Measurements from ENCODE around the gene PCGF1.

The PCGF1 gene

DNA sequence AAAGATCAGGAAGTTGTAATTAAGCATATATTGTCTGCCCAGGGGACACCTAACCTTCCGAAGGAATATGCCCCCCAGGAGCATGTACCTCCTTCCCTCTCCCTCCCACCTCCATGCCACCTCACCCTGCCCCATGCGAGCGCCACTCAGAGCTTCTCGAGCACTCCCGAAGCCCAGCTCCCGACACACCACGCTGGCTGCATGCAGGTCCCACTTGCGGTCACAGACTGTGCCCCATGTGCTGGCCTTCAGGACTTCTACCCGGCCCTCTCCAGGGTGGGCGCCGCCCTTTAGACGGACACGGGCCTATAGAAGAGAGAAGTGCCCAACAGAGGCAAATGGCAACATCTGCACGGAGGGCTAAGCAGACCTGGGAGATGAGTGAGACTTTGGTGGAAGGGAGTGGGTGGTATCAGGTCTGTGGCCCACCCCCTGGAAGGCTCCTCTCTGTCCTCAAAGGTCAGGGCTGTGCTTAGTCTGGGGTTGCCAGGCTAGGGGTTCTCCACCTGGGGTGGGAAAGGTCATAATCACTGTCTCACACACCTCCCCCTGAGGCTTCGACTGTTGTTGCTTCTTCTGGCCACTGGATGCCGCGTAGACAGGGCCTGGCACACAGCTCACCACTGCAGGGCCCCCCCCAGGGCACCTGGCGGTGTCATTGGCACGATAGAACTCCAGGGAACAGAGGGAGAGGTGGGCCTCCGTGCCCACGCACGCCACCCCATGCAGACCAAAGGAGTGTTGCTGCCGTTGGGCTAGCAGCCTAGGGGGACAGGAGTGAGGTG is 28.9 kb upstream of the PCGF1 start:
- DNase-seq = no peak

DNA sequence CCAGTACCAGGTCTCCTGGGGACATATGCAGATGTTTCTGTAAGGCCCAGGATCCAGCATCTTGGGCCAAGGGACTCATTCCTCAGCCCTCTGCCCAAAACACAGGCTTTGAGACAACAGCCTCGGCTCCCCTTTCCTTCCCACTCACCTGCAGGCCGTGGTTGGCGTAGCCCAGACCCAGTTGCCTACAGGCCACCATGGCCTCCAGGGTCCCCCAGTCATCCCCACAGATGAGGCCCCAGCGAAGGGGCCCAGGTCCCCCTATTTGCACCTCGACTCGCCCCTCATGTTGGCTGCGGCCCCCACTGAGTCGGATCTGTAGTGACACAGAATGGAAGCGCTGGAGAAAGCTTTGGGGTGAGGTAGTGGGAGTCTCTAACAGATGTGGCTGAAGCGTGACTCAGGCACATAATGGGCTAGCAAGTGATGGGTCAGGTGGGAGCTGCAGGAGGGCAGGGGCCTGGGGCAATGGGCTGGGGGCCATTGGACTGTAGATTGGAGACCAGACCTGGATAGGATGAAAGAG is 28.0 kb upstream of the PCGF1 start:
- DNase-seq = no peak

DNA sequence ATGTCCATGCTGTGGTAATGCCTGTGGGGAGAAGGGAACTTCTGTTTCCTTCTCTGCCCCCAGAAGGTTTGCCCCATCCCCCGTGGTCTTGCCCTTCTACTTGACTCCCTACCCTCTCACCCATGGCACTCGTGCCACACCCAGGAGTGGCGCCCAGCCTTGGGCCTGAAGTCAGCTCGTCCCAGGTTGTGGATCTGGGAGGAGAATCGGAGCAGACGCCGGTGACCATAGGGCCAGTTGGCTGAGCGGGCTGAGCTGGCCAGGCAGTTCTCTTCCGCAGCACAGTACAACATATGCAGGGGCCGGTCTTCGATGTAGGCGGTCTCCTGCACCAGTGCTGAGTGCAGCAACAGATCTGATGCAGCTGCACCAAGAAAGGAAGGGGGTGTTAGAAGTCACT is 26.9 kb upstream of the PCGF1 start:
- no peak for DNase-seq

DNA sequence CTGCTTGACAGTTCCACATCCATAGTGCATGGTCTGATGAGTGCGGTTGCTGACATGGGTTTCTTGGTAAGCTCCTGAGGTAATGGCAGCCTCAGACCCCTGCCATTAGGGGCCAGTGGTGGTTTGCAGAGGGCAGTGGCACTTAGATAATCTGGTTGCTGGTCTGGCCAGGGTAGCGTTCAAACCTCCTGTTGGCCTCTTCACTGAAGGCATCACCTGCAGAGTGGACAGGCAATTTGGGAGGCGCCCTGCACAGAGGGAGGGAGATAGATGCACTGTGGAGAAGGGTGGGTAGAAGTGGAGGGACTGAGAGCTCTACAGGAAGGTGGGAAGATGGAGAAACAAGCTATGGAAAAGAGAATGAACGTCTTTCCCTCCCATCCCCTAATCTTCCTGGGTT is 26.0 kb upstream of the PCGF1 start:
- no peak for DNase-seq

DNA sequence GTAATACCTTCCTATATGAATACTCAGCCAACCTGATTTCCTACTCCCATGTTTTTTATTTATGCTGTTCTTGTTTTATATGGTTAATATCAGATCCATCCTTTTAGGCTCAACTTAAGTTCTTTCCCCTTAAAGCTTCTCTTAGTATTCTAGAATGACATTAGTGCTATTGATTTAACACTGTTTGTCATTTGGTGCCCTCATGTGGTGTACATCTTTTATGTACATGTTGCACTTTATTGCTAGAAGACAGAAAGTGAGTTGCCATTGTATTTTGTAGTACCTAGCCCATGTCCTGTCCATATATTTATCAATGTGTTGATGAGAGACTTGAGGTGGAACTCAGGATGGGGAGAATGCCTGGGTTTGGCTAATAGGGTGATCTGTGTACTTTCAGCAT is 24.7 kb upstream of the PCGF1 start:
- DNase-seq = peak in 1 of 5 donors; percentile 67

DNA sequence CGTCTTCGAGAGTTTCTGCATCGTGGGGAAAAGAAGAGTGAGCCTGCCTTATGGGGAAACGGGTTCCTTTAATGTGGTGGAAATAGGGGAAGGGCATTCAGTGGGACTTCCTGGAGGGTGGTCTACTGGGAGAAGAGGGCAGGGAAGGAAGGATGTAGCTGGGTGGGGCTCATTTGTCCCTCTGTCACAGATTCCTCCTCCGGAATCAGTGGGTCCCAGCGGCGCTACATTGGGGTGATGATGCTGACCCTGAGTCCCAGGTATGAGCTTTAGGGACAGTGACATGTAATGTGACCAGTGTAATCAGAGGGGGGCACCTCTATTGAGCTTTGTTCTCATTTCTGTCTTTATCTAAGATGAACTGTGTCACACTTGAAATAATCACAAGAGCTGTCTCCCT is 24.2 kb upstream of the PCGF1 start:
- DNase-seq = no peak

DNA sequence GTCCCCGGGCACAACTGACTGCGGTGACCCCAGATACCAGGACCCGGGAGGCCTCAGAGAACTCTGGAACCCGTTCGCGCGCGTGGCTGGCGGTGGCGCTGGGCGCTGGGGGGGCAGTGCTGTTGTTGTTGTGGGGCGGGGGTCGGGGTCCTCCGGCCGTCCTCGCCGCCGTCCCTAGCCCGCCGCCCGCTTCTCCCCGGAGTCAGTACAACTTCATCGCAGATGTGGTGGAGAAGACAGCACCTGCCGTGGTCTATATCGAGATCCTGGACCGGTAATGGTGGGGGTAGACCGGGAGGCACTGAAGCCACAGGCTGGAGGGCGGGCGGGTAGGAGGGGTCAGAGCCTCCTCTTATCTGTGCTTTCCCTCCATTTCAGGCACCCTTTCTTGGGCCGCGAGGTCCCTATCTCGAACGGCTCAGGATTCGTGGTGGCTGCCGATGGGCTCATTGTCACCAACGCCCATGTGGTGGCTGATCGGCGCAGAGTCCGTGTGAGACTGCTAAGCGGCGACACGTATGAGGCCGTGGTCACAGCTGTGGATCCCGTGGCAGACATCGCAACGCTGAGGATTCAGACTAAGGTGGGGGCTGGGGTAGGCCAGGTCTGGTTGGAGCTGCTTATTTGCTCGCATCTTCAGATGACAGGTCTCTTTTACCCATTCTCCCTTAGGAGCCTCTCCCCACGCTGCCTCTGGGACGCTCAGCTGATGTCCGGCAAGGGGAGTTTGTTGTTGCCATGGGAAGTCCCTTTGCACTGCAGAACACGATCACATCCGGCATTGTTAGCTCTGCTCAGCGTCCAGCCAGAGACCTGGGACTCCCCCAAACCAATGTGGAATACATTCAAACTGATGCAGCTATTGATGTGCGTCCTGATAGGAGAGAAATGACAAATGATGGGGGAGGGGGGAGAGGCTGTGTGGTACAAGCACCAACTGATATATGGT is 23.0 kb upstream of the PCGF1 start:
- DNase-seq = peak in 3 of 5 donors; percentile 24 to 69 (median 35)

DNA sequence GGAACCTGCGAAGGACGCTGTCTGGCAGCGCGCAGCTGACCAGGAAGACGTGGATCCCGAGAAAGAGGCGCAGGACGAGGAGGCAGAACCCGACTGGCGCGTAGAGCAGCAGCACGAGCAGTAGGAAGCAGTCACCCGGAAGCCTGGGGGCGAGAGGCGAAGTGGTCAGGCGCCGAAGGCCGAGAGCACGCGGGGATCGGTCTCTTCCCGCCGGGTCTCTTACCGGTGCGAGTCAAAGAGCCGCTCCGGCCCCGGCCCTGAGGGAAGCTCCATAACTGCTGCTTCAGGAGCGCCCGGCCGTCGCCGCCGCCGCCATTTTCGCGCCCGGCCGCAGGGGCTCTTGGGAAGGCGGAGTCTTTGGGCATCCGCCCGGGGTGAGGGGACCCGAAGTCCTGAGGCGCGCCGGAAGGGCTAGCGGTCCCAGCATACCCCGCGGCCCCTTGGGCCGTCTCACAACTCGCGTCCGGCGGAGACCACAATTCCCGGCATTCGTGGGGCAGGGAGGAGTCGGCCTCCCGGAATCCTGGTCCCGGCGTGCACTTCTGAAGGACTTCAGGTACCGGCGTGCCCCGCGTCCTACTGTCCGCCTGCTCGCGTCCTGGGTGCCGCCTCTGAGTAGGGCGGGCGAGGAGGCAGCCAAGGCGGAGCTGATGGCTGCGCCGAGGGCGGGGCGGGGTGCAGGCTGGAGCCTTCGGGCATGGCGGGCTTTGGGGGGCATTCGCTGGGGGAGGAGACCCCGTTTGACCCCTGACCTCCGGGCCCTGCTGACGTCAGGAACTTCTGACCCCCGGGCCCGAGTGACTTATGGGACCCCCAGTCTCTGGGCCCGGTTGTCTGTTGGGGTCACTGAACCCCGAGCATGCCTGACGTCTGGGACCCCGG is 22.1 kb upstream of the PCGF1 start, which contains the start of the genes AUP1 and HTRA2:
AUP1 (minus strand) TSS at position 350 of the 882 bp plus-strand sequence; CDS start at position 273, 77 bp downstream.
HTRA2 (plus strand) TSS at position 577 of the 882 bp plus-strand sequence; CDS start at position 651, 74 bp downstream.
- peak; percentile 72 to 96 (median 78) for DNase-seq

DNA sequence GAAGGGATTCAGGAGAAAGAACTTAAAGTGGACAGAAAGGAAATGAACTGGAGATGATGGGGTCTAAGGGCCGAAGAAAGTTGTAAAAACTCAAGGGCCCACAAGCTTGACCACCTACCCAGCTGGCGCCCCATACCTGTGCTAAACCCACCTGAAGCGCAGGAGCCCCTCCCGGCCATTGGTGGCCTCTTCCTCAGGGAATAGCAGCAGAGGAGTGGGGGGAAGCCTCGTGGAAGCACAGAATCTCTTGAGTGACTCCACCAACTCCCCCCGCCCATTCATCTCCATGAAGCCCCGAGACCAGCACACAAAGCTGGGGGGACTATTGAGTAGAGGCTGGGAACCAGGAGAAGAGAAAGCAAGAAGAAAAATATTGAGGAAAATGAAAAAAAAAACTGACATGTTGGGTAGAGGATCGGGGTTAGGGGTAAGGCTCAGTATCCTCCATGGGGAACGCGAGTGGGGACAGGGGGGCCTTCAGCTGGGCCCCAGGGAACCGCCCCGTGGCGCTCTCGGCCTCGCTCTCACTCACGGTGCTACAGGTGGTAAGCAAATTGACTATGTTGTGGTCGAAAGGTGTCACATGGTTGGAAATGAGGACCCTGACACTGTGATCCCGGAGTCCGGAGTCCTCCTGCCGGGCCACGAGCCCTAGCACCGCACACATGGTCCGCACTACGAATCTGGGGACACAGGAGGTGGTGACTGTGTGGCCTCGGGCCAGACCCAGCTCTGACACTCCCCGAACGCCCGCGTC is 21.3 kb upstream of the PCGF1 start:
- DNase-seq = no peak

DNA sequence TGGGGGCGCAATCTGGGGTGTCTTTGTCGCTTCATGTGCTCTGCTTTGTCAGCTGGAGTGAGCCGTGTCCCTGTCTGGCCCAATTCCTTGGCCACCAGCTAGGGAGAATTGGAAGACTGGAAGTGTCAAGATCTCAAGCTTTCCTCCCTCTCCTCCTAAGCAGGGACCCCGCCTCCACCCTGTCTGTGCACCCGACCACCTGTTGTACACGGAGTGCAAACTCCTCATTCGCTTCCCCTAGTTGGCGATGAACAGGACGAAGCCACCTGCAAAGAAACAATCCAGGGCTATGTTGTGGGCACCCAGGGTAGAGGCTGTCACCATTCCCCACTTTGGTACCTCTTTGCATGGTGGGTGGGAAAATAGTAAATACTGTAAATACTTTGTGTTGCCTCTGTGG is 20.2 kb upstream of the PCGF1 start:
- DNase-seq = no peak

DNA sequence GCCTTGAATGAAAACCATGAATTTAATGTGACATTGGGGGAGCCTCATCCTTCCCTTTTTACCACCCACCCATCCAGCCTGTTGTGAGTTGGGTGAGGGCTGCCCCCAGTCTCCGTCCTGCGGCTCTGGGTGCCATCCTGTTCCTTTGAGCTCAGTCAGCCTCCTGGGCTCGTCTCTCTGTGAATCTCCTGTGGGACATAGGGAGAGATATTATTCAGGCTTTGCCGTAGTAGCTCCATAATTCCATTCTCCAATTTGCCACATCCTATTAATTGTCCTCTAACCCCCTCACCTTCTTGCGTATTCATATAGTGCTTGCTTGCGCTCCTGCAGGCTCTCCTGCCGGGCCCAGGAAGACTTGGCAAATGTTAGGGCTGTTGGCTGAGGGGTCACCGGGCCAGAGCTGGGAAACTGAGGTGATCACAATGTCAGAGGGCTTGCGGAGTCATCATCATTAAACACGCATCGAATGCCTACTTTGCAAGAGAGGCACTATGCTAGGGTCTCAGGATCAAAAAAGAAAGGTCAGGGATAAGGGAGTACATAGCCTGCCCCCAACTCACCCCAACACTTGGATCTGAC is 19.2 kb upstream of the PCGF1 start:
- DNase-seq = no peak

DNA sequence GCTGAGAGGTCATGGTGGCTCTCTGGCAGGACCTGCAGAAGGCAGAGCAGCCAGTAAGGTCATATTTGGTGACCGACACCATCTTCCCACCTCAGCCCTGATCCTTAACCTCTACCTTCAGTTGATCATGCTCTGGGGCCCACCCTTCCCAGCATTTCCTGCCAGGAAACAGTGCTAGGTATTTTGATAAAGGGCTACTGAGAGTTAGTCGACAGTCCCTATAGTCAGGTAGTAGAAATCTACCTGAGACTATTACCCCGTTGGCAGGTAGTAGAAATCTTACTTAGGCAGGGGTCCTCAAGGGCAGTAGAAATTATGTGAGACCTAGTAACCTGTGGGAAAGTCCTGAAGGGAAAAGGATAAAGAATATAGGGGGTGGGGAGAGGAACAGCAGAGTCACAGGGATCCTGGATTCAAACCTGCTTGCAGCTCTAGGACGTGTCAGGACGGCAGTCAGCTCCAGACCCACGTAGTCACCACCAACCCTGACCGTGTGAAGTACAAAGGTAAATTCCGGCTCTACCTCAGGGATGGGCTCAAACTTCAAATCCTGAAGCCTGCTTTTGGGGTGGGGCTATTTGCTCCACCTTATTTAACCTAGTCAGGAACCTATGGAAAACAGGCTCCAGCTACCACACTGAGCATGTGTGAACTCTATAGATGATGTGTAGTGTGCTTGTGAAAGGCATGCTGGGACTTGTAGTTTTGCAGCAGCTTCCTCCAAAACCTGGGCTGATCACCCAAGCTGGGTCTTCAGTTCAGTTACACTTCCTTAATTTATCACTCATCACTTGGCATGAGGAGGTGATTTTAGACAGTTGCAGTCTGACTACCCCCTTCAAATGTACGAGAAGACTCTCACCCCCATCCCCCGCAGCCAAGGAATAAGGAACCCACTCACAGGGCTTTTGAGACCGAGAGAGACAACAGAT is 18.5 kb upstream of the PCGF1 start, which contains the start of gene DQX1:
DQX1 (minus strand) TSS at position 515 of the 932 bp plus-strand sequence; CDS start at position 13, 502 bp downstream.
- DNase-seq = peak in 1 of 5 donors; percentile 38

DNA sequence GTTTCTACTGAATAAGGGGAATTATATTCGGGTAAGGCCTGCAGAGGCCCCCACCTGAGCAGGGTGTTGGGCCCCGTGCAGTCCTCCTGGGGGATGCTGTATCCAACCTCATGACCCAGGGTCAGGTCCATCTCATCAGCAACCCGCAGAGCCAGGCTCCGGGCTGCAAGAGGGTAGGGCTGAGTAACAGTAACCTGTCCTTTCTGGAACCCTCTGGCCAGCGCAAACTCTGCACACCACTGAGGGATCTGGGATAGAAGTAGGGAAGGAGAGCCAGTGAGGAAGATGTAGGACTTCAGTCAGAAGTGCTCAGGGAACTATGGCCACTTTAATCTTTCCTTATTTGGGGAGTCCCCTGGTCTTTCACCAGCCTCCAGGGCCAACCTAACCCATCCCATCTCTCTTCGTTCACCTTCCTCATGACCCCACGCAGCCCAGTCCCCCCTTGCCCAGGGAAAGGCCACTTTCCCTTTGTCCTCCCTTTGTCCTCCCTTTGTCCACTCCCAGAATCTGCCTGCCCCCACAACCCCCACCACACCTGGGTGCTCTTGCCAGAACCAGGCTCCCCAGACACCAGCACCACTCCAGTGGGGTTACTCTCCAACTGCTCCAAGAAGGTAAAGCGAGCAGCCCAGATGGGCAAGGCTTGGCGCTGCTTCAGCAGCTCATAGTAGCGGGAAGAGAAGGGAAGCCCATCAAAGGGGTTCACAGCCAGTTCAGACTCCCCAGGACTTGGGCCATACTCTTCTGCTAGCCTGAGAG is 17.6 kb upstream of the PCGF1 start:
- DNase-seq = no peak

DNA sequence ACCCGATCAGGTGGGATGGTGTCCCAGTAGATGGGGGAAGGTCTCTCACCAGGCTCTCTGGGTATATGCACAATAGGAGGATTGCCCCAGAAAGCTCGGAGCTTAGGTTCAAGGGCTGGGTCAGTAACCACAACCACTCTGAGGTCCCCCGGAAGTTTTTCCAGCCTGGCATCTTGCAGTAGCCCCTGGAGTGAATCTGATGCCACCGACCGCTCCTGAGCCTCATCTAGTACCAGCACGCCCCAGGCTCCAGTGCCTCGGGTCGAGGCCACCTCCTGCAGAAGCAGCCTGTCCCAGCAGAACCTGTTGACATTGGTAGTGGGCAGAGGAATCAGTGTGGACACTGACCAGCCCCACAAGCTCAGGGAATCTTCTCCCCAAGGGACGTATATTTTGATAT is 16.5 kb upstream of the PCGF1 start:
- no peak for DNase-seq

DNA sequence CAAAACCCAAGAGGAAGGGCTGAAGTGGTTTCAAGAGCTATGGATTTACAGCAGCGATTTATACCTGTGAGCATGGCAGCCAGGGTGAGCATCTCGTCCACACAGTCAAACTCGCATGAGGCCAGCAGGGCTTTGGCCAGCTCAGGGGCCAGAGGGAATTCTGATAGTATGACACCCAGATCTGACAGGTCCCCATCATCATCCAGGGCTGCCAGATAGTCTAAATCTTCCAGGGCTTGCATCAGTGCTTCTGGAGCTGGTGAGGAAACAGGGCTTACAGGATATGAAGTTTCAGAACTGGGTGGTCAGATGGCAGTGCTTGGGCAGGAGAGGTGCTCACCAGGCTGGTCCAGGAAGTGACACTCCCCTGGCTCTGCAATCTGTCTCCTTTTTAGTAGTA is 15.0 kb upstream of the PCGF1 start:
- DNase-seq = no peak

DNA sequence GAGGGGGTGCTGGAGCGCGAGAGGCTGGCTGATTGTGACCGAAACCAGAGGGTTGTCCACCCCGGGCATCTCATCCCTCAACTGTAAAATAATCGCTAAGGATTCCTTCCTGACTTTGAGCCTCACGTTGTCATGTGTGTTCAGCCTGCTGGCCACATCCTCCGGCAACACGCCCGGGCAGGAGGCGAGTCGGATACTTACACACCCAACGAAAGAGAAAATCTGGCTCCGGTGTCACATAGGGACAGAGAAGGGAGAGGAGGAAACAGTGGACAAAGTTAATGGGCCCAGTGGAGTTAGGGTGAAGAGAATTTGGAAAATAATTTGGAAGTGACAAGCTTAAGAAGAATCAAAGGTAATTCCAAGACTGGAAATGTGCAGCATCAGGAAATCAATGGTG is 9.2 kb upstream of the PCGF1 start:
- DNase-seq = no peak

DNA sequence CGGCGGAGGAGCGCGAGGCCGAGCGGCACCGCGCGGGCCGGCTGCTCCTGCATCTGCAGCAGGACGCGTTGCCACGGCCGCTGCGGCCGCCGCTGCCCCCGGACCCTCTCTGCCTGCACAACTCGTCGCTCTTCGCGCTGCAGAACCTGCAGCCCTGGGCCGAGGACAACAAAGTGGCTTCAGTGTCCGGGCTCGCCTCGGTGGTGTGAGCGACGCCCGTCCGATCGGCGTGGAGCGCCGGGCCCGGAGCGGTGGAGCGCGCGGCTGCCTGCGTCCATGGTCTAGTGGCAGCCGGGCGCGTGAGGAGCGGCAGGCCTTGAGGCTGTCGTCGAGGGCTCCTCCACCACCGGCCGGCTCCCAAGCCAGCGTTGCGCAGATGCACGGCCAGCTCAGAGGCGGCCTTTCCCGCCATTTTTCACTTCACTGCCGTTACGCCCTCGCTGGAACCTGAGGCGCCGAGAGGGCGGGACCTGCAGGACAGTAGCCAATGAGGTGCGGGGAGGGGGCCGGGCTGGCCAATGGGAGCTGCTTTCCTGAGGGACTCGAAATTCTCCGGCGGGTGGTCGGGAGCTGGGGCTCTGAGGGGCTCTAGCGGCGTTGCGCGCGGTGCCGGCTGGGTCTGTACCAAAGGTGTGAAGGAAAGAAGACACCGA is 8.6 kb upstream of the PCGF1 start:
- peak; percentile 47 to 82 (median 60) for DNase-seq

DNA sequence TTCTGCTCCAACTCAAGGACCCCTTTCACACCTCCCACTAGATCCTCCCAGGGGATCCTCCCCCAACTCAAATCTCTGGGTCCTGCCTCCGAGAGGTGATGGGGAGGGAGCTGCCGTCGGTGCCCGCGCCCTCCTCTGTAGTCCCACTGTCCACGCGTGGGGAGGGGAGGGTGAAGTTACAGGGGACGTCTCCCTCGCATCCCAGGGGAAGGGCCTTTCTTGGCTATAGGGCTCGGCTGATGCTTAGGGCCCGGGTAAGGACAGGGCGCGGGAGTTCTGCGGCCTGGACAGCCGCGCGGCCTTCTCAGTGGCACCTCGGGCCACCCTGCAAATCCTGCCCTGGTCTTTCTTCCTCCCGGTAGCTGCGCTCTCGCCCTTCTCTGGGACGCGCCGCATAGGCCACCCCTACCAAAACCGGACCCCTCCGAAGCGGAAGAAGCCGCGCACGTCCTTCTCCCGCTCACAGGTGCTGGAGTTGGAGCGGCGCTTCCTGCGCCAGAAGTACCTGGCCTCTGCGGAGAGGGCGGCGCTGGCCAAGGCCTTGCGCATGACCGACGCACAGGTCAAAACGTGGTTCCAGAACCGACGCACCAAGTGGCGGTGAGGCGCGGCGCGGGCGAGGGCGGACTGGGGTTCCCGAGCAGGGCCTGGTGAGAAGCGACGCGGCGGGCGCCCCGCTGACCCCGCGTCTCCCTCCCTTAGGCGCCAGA is 7.9 kb upstream of the PCGF1 start:
- DNase-seq = peak in 1 of 5 donors; percentile 34
